ENCODE data around the gene NELFCD. TPM values are rescaled to one million over a fixed set of nuclear protein-coding genes. Genes with fewer than 3 reads are reported as not detected.

NELFCD gene, protein sequence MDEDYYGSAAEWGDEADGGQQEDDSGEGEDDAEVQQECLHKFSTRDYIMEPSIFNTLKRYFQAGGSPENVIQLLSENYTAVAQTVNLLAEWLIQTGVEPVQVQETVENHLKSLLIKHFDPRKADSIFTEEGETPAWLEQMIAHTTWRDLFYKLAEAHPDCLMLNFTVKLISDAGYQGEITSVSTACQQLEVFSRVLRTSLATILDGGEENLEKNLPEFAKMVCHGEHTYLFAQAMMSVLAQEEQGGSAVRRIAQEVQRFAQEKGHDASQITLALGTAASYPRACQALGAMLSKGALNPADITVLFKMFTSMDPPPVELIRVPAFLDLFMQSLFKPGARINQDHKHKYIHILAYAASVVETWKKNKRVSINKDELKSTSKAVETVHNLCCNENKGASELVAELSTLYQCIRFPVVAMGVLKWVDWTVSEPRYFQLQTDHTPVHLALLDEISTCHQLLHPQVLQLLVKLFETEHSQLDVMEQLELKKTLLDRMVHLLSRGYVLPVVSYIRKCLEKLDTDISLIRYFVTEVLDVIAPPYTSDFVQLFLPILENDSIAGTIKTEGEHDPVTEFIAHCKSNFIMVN
- 42.9 to 47.5 TPM (median 45.0 TPM) in 5 replicates for total RNA-seq (2022; extraction: Qiagen RNA extraction)

GRCh38 chr20:58980711-58981627 is at the start of gene NELFCD:
TSS of gene NELFCD (plus strand) at chr20:58981256. CDS start at chr20:58981310, 54 bp downstream.

GRCh38 chr20:59006864-59007664 is 26.0 kb downstream of the NELFCD start, which contains the start of gene CTSZ:
TSS of gene CTSZ (minus strand) at chr20:59007254. CDS start at chr20:59007128, 126 bp downstream.

DNA sequence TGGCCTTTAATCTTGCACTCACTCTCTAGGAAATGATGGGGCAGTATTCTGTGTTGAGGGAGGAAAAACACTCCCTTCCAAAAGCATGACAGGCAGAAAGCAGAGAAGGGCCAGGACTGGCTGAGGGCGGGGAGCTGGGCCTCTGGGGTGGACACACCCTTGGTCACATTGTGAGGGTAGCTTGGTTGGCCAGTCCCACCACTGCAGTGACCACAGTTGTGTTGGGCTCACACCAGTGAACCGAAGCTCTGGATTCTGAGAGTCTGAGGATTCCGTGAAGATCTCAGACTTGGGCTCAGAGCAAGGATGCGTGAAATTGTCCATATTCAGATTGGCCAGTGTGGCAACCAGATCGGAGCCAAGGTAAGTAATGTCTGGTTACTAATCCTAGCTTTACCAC is 38.2 kb downstream of the NELFCD start, which contains the start of gene TUBB1:
TSS of gene TUBB1 (plus strand) at position 213 of the 400 bp plus-strand sequence. CDS start at position 307, 94 bp downstream.

GRCh38 chr20:59032023-59032712 is 51.1 kb downstream of the NELFCD start, which contains the start of gene ATP5F1E:
TSS of gene ATP5F1E (minus strand) at chr20:59032335. CDS start at chr20:59032251, 84 bp downstream.

GRCh38 chr20:59042151-59042795 is 61.2 kb downstream of the NELFCD start, which contains the start of gene PRELID3B:
TSS of gene PRELID3B (minus strand) at chr20:59042786. CDS start at chr20:59042730, 56 bp downstream.

Other genes with a start within 250 kb of the NELFCD start
- gene GNAS-AS1, start 130.4 kb upstream of the NELFCD start, total RNA-seq (2022; extraction: Qiagen RNA extraction) = not detected in 5 replicates
- 680 to 764 TPM (median 724 TPM) in 5 replicates for gene GNAS, start 128.5 kb upstream of the NELFCD start, total RNA-seq (2022; extraction: Qiagen RNA extraction)
- gene CTSZ, start 26.0 kb downstream of the NELFCD start, total RNA-seq (2022; extraction: Qiagen RNA extraction) = 145 to 191 TPM (median 186 TPM) in 5 replicates
- gene TUBB1, start 38.2 kb downstream of the NELFCD start, total RNA-seq (2022; extraction: Qiagen RNA extraction) = 0.02 to 0.06 TPM (median 0.02 TPM) in 3 of 5 replicates, not detected in the others
- 90.9 to 122 TPM (median 93.8 TPM) in 5 replicates for gene ATP5F1E, start 51.1 kb downstream of the NELFCD start, total RNA-seq (2022; extraction: Qiagen RNA extraction)
- gene PRELID3B, start 61.5 kb downstream of the NELFCD start, total RNA-seq (2022; extraction: Qiagen RNA extraction) = 53.9 to 68.9 TPM (median 57.3 TPM) in 5 replicates
- gene ZNF831, start 182.6 kb downstream of the NELFCD start, total RNA-seq (2022; extraction: Qiagen RNA extraction) = not detected in 5 replicates

All from A549 treated with CORT108297 at 1 μM for 4 hours (cell line).